Stimulated activated CD8-positive, alpha-beta memory T cell treated with anti-CD3 and anti-CD28 coated beads, Interleukin-15, amount 100 ng/mL, for 48 hours (primary cell): Measurements from ENCODE around the gene SCAMP4.

Experiments used
- DNase-seq, 2 donors: peaks; one replicate each; pipeline ENCODE4 v3.0.0-alpha.2; 2020; ENCODE audit warnings: low read depth in 2 of 2

SCAMP4 gene

GRCh38 chr19:1905110-1905862, at the start of gene SCAMP4, which contains the start of gene ADAT3:
SCAMP4 (plus strand) TSS chr19:1905399; CDS start chr19:1915020, 9,621 bp downstream.
ADAT3 (plus strand) TSS chr19:1905399; CDS start chr19:1912048, 6,649 bp downstream.
- DNase-seq, result peak; percentile 99

- DNase-seq, result no peak
These were observed 49.4 kb upstream of the SCAMP4 start for GRCh38 chr19:1855828-1856255.

- DNase-seq, result no peak
These were observed 48.9 kb upstream of the SCAMP4 start for GRCh38 chr19:1856345-1856697.

GRCh38 chr19:1856698-1857603, 48.2 kb upstream of the SCAMP4 start:
- DNase-seq, result no peak

GRCh38 chr19:1857648-1858326, 47.4 kb upstream of the SCAMP4 start:
- DNase-seq, result no peak

- no peak for DNase-seq
These were observed 46.7 kb upstream of the SCAMP4 start for GRCh38 chr19:1858412-1859081.

- no peak for DNase-seq
These were observed 45.8 kb upstream of the SCAMP4 start for GRCh38 chr19:1859331-1859781.

GRCh38 chr19:1860042-1860775, 45.0 kb upstream of the SCAMP4 start:
- no peak for DNase-seq

GRCh38 chr19:1860821-1861598, 44.2 kb upstream of the SCAMP4 start:
- no peak for DNase-seq

- DNase-seq, result no peak
These were observed 43.6 kb upstream of the SCAMP4 start for GRCh38 chr19:1861599-1862031.

- DNase-seq, result no peak
These were observed 43.2 kb upstream of the SCAMP4 start for GRCh38 chr19:1862068-1862423.

- no peak for DNase-seq
These were observed 42.5 kb upstream of the SCAMP4 start for GRCh38 chr19:1862424-1863327.

GRCh38 chr19:1863328-1863637, 41.9 kb upstream of the SCAMP4 start, which contains the start of gene KLF16:
KLF16 (minus strand) TSS chr19:1863579; CDS start chr19:1863497, 82 bp downstream.
- no peak for DNase-seq

- peak; percentile 89 to 94 for DNase-seq
These were observed 41.3 kb upstream of the SCAMP4 start for GRCh38 chr19:1863638-1864479.

GRCh38 chr19:1864480-1865171, 40.6 kb upstream of the SCAMP4 start:
- DNase-seq, result peak; percentile 60 to 64

- no peak for DNase-seq
These were observed 39.8 kb upstream of the SCAMP4 start for GRCh38 chr19:1865172-1866010.
